H9 (cell line): ENCODE results near the gene KLB. TPM values are rescaled to one million over a fixed set of nuclear protein-coding genes. Genes with fewer than 3 reads are reported as not detected.

Experiments used
- DNase-seq: peaks from one replicate; pipeline ENCODE4 v3.0.0-alpha.2; 2017
- H2AFZ ChIP-seq: one replicate; pipeline ENCODE4 v1.6.1; 2013; ENCODE audit warnings: mild to moderate bottlenecking, low read length, control low read depth, moderate library complexity
- H2AK5ac ChIP-seq: 2 replicates; pipeline ENCODE4 v1.6.1; 2013; ENCODE audit warnings: low read length, control low read depth, mixed read lengths; ENCODE audit not compliant: insufficient read length
- H2BK120ac ChIP-seq: one replicate; pipeline ENCODE4 v1.6.1; 2013; ENCODE audit warnings: low read depth, mild to moderate bottlenecking, low read length, control low read depth, inconsistent platforms; ENCODE audit not compliant: poor library complexity, severe bottlenecking
- H2BK12ac ChIP-seq: 2 replicates; pipeline ENCODE4 v1.6.1; 2013; ENCODE audit warnings: low read length, control low read depth, mixed read lengths, low read depth; ENCODE audit not compliant: insufficient read length
- H2BK15ac ChIP-seq: 2 replicates; pipeline ENCODE4 v1.6.1; 2013; ENCODE audit warnings: low read depth, low read length, control low read depth
- H2BK20ac ChIP-seq: one replicate; pipeline ENCODE4 v1.6.1; 2013; ENCODE audit warnings: low read depth, mild to moderate bottlenecking, low read length, control low read depth, inconsistent platforms; ENCODE audit not compliant: poor library complexity, severe bottlenecking
- H2BK5ac ChIP-seq: 2 replicates; pipeline ENCODE4 v1.6.1; 2013; ENCODE audit warnings: low read length, control low read depth, mixed read lengths; ENCODE audit not compliant: insufficient read length
- H3K14ac ChIP-seq: 2 replicates; pipeline ENCODE4 v1.6.1; 2013; ENCODE audit warnings: low read length, control low read depth; ENCODE audit not compliant: insufficient read depth
- H3K18ac ChIP-seq: 2 replicates; pipeline ENCODE4 v1.6.1; 2013; ENCODE audit warnings: low read depth, mild to moderate bottlenecking, mixed read lengths, low read length, control low read depth; ENCODE audit not compliant: insufficient read length
- H3K23ac ChIP-seq: 2 replicates; pipeline ENCODE4 v1.6.1; 2013; ENCODE audit warnings: low read length, control low read depth, mixed read lengths, low read depth; ENCODE audit not compliant: insufficient read length
- H3K23me2 ChIP-seq: 2 replicates; pipeline ENCODE4 v1.6.1; 2013; ENCODE audit warnings: low read depth, mild to moderate bottlenecking, mixed read lengths, low read length, control low read depth; ENCODE audit not compliant: insufficient read length, poor library complexity, severe bottlenecking
- H3K27ac ChIP-seq: 2 replicates; pipeline ENCODE4 v1.5.1; 2013; ENCODE audit warnings: low read length, control low read depth, mixed read lengths, low read depth; ENCODE audit not compliant: insufficient read length
- H3K27me3 ChIP-seq: 2 replicates; pipeline ENCODE4 v1.6.1; 2013; ENCODE audit warnings: low read length, control low read depth, inconsistent platforms; ENCODE audit not compliant: insufficient read depth
- H3K4ac ChIP-seq: 2 replicates; pipeline ENCODE4 v1.6.1; 2013; ENCODE audit warnings: low read depth, mild to moderate bottlenecking, control low read depth, inconsistent platforms, low read length, moderate library complexity
- H3K4me1 ChIP-seq: 2 replicates; pipeline ENCODE4 v1.6.1; 2013; ENCODE audit warnings: low read length, control low read depth, inconsistent platforms; ENCODE audit not compliant: insufficient read depth
- H3K4me2 ChIP-seq: 2 replicates; pipeline ENCODE4 v1.6.1; 2013; ENCODE audit warnings: low read length, control low read depth, mixed read lengths; ENCODE audit not compliant: insufficient read length, insufficient read depth
- H3K56ac ChIP-seq: 2 replicates; pipeline ENCODE4 v1.6.1; 2013; ENCODE audit warnings: low read depth, mild to moderate bottlenecking, mixed read lengths, low read length, control low read depth; ENCODE audit not compliant: insufficient read length
- H3K79me1 ChIP-seq: 2 replicates; pipeline ENCODE4 v1.6.1; 2013; ENCODE audit warnings: low read depth, mild to moderate bottlenecking, moderate library complexity, low read length, control low read depth, inconsistent platforms; ENCODE audit not compliant: insufficient read depth, poor library complexity, severe bottlenecking
- H3K79me2 ChIP-seq: 2 replicates; pipeline ENCODE4 v1.6.1; 2013; ENCODE audit warnings: low read length, control low read depth, inconsistent platforms; ENCODE audit not compliant: insufficient read depth
- H3K9ac ChIP-seq: 2 replicates; pipeline ENCODE4 v1.6.1; 2013; ENCODE audit warnings: low read length, control low read depth, mixed read lengths; ENCODE audit not compliant: insufficient read length; ENCODE audit errors: extremely low read depth
- H3K9me3 ChIP-seq: one replicate; pipeline ENCODE4 v1.6.1; 2013; ENCODE audit warnings: low read depth, low read length, inconsistent platforms; ENCODE audit not compliant: control insufficient read depth
- H3T11ph ChIP-seq: one replicate; pipeline ENCODE4 v1.6.1; 2013; ENCODE audit warnings: mild to moderate bottlenecking, low read length, control low read depth, inconsistent platforms
- H4K20me1 ChIP-seq: one replicate; pipeline ENCODE4 v1.6.1; 2013; ENCODE audit not compliant: control insufficient read depth, insufficient read length, insufficient read depth
- H4K5ac ChIP-seq: 2 replicates; pipeline ENCODE4 v1.6.1; 2013; ENCODE audit warnings: low read depth, mild to moderate bottlenecking, mixed read lengths, low read length, control low read depth; ENCODE audit not compliant: insufficient read length
- H4K8ac ChIP-seq: replicated peaks from 2 replicates; pipeline ENCODE4 v1.6.1; 2013; ENCODE audit warnings: low read length, control low read depth, mixed read lengths, low read depth; ENCODE audit not compliant: insufficient read length
- H4K91ac ChIP-seq: 2 replicates; pipeline ENCODE4 v1.6.1; 2013; ENCODE audit warnings: low read depth, mild to moderate bottlenecking, moderate library complexity, mixed read lengths, low read length, control low read depth; ENCODE audit not compliant: insufficient read length
- H3K27ac Mint-ChIP-seq, 3 experiments: 2 replicates in 2 of 3; 3 replicates in 1 of 3; pipeline ENCODE4 v1.8.0; 2020 to 2021; ENCODE audit warnings: mixed read lengths in 3 of 3, mild to moderate bottlenecking in 1 of 3, moderate library complexity in 1 of 3
- H3K27me3 Mint-ChIP-seq: 2 replicates; pipeline ENCODE4 v1.8.0; 2021; ENCODE audit warnings: low read depth, mild to moderate bottlenecking, moderate library complexity, mixed read lengths
- H3K36me3 Mint-ChIP-seq, 3 experiments: 2 replicates in 2 of 3; 3 replicates in 1 of 3; pipeline ENCODE4 v1.8.0; 2020 to 2021; ENCODE audit warnings: low read depth in 3 of 3, mixed read lengths in 3 of 3; ENCODE audit not compliant: insufficient read depth in 1 of 3
- H3K4me1 Mint-ChIP-seq, 2 experiments: 2 replicates each; pipeline ENCODE4 v1.8.0; 2020; ENCODE audit warnings: mixed read lengths in 2 of 2
- H3K4me3 Mint-ChIP-seq, 2 experiments: 2 replicates in 1 of 2; 3 replicates in 1 of 2; pipeline ENCODE4 v1.8.0; 2020 to 2021; ENCODE audit warnings: mild to moderate bottlenecking in 2 of 2, mixed read lengths in 2 of 2, moderate library complexity in 1 of 2
- H3K9me3 Mint-ChIP-seq, 2 experiments: 2 replicates in 1 of 2; 3 replicates in 1 of 2; pipeline ENCODE4 v1.8.0; 2020; ENCODE audit warnings: mild to moderate bottlenecking in 2 of 2, mixed read lengths in 2 of 2, moderate library complexity in 1 of 2
- WGBS: extraction: QIAGEN DNeasy Blood & Tissue Kit; methylation state at CpG from one replicate; pipeline ENCODE4 v1.1.7; 2013; ENCODE audit warnings: missing lambda C conversion rate, low lambda C conversion rate, mixed read lengths; ENCODE audit not compliant: insufficient read length; ENCODE audit errors: extremely low coverage; 5-methylcytosine and 5-hydroxymethylcytosine counted together
- total RNA-seq: library from RNA; stranded (reverse); gene quantifications from 2 replicates; pipeline ENCODE4 v1.2.1, GENCODE V29; 2021
- TF ChIP-seq, protein P1 (sequence below): fragments of 200-600 bp; sonication (generic); conservative IDR thresholded peaks from 3 replicates; pipeline ENCODE4 v1.8.0; 2021; ENCODE audit warnings: antibody characterized with exemption, mild to moderate bottlenecking

KLB gene
- total RNA-seq, 1 experiment from 2014 or later: 0.07 TPM

DNA sequence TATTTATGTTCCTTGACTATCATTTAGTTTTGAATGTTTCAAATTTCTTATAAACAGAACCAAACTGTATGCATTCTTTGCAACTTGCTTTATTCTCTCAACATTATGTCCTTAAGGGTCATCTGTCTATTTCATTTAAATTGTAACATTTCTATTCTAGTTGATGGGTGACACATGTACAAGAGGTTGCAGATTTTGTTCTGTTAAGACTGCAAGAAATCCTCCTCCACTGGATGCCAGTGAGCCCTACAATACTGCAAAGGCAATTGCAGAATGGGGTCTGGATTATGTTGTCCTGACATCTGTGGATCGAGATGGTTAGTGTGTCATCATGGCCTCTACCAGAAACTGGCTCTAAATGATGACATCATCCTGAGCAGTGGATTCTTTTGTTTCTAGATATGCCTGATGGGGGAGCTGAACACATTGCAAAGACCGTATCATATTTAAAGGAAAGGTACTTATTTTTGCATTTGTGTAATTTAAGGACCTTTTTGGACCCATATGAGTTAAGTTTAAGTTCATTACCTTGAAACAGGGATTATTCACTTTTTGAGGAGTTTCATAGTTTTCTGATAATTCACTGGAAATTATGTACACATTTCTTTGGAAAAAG lies 58.3 kb downstream of the KLB start:
- Histone ChIP-seq H4K20me1 (no peaks in the 10 kb centered on the region), H3K27me3 (no peaks in the 10 kb centered on the region), H2BK120ac (no peak overlapping the region), H3K4me1 (no peaks in the 10 kb centered on the region), H2AK5ac (no peak overlapping the region), H2AFZ (no peak overlapping the region), H2BK20ac (no peak overlapping the region), H3K27ac (no peak overlapping the region), H3K4me2 (no peak overlapping the region), H3K23me2 (no peaks in the 10 kb centered on the region), H3K9me3 (no peaks in the 10 kb centered on the region), H2BK5ac (no peak overlapping the region), H4K5ac (no peak overlapping the region), H3K23ac (no peak overlapping the region), H3K79me1 (no peaks in the 10 kb centered on the region), H2BK12ac (no peak overlapping the region), H4K91ac (no peak overlapping the region), H4K8ac (no peak overlapping the region), H3T11ph (no peak overlapping the region), H3K79me2 (no peaks in the 10 kb centered on the region), H3K14ac (no peak overlapping the region), H3K4ac (no peak overlapping the region), H3K56ac (no peak overlapping the region), H3K9ac (no peak overlapping the region), H3K18ac (no peak overlapping the region), H2BK15ac (no peak overlapping the region)
- no CpG with 5 or more reads among the region's 2 CpGs for WGBS
- Mint-ChIP-seq H3K36me3 (peaks cover 8 to 43% (median 40%) of the 10 kb centered on the region in 3 experiments; a peak in 6 of 7 replicates), H3K9me3 (no peaks in the 10 kb centered on the region), H3K4me3 (no peak overlapping the region), H3K27me3 (no peaks in the 10 kb centered on the region), H3K27ac (no peak overlapping the region), H3K4me1 (peaks cover 2 to 4% of the 10 kb centered on the region in 2 experiments; a peak in 1 of 4 replicates)
- no peak for DNase-seq
- TF ChIP-seq, protein P1, sequence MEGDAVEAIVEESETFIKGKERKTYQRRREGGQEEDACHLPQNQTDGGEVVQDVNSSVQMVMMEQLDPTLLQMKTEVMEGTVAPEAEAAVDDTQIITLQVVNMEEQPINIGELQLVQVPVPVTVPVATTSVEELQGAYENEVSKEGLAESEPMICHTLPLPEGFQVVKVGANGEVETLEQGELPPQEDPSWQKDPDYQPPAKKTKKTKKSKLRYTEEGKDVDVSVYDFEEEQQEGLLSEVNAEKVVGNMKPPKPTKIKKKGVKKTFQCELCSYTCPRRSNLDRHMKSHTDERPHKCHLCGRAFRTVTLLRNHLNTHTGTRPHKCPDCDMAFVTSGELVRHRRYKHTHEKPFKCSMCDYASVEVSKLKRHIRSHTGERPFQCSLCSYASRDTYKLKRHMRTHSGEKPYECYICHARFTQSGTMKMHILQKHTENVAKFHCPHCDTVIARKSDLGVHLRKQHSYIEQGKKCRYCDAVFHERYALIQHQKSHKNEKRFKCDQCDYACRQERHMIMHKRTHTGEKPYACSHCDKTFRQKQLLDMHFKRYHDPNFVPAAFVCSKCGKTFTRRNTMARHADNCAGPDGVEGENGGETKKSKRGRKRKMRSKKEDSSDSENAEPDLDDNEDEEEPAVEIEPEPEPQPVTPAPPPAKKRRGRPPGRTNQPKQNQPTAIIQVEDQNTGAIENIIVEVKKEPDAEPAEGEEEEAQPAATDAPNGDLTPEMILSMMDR: no peak
